GM12878 (cell line): ENCODE results near the gene SMAP1. TPM values are rescaled to one million over a fixed set of nuclear protein-coding genes. Genes with fewer than 3 reads are reported as not detected.

Experiments used
- ATAC-seq: fragments of 200-7000 bp; cut with Tn5 transposase; 3 replicates; pipeline ENCODE4 v1.9.1; 2020; ENCODE audit warnings: mild to moderate bottlenecking, moderate library complexity
- BruUV-seq: library from RNA; stranded (reverse); fragments of 400-500 nt; replicated peaks from 2 replicates; lab custom pipeline; 2021; lab: Mats Ljungman, UMichigan
- CTCF ChIA-PET: fragments of 300-600 bp; sonication (Branson Sonifier 250); formaldehyde crosslinking; extraction: SDS; loops from one replicate; lab custom pipeline; 2021; ENCODE audit warnings: inconsistent platforms; lab: Yijun Ruan, JAX
- POLR2A ChIA-PET: fragments of 350-600 bp; formaldehyde crosslinking; extraction: SDS; loops from one replicate; lab custom pipeline; 2021; ENCODE audit warnings: inconsistent platforms; lab: Charles Lee
- RAD21 ChIA-PET: fragments of 300-600 bp; sonication (Branson Sonifier 250); formaldehyde crosslinking; loops from one replicate; lab custom pipeline; 2023; ENCODE audit warnings: antibody characterized with exemption; ENCODE audit not compliant: unreplicated experiment; lab: Charles Lee
- SMC1A ChIA-PET: fragments of 300-600 bp; sonication (Branson Sonifier 250); formaldehyde crosslinking; loops from one replicate; lab custom pipeline; 2023; ENCODE audit not compliant: unreplicated experiment, uncharacterized antibody; lab: Charles Lee
- DNase-seq: peaks from one replicate; pipeline ENCODE4 v3.0.0-alpha.2; 2011; ENCODE audit warnings: low read depth, low spot score
- FAIRE-seq: peaks from 3 replicates; lab custom pipeline; 2011; peaks lifted over from hg19 to GRCh38; lab: Jason Lieb, UNC
- H2AFZ ChIP-seq: 2 replicates; pipeline ENCODE4 v1.6.0; 2011; ENCODE audit warnings: low read depth, low read length, control low read depth; ENCODE audit not compliant: control insufficient read depth
- H3K27ac ChIP-seq: 2 replicates; pipeline ENCODE4 v1.5.1; 2011; ENCODE audit warnings: control low read depth; ENCODE audit not compliant: control insufficient read depth, insufficient read depth
- H3K27me3 ChIP-seq, 2 experiments: replicated peaks in 1 of 2; 2 replicates each; pipeline versions ENCODE4 v1.6.0 to v1.6.1; 2011; ENCODE audit warnings: low read length in 1 of 2; ENCODE audit not compliant: control insufficient read depth in 2 of 2, insufficient read depth in 2 of 2
- H3K36me3 ChIP-seq, 2 experiments: 2 replicates each; pipeline ENCODE4 v1.5.1; 2011; ENCODE audit warnings: low read length in 1 of 2; ENCODE audit not compliant: control insufficient read depth in 2 of 2, insufficient read depth in 2 of 2
- H3K4me1 ChIP-seq: 2 replicates; pipeline ENCODE4 v1.6.1; 2011; ENCODE audit warnings: mild to moderate bottlenecking, low read length, moderate library complexity, mixed read lengths; ENCODE audit not compliant: control insufficient read depth, insufficient read depth
- H3K4me2 ChIP-seq: 2 replicates; pipeline ENCODE4 v1.6.0; 2011; ENCODE audit warnings: control low read depth; ENCODE audit not compliant: control insufficient read depth, insufficient read depth
- H3K4me3 ChIP-seq: fragments of 200-600 bp; sonication (generic); 2 replicates; pipeline ENCODE4 v1.5.1; 2016
- H3K79me2 ChIP-seq: 2 replicates; pipeline ENCODE4 v1.6.0; 2011; ENCODE audit warnings: low read length; ENCODE audit not compliant: control insufficient read depth, insufficient read depth
- H3K9ac ChIP-seq: 2 replicates; pipeline ENCODE4 v1.8.0; 2011; ENCODE audit warnings: low read length, control low read depth, mixed read lengths; ENCODE audit not compliant: control insufficient read depth, insufficient read depth
- H3K9me3 ChIP-seq: replicated peaks from 3 replicates; pipeline ENCODE4 v1.5.1; 2011; ENCODE audit warnings: mild to moderate bottlenecking, low read length; ENCODE audit not compliant: control insufficient read depth, insufficient read depth
- H4K20me1 ChIP-seq: 2 replicates; pipeline ENCODE4 v1.6.0; 2011; ENCODE audit not compliant: control insufficient read depth, insufficient read depth
- CTCF ChIP-seq, 3 experiments: IDR thresholded peaks in 2 of 3; conservative IDR thresholded peaks in 1 of 3; 2 replicates each; pipeline ENCODE4 v1.5.1; 2011; ENCODE audit warnings: low read depth in 3 of 3, low read length in 3 of 3, mild to moderate bottlenecking in 3 of 3, control low read depth in 2 of 3, moderate library complexity in 2 of 3, inconsistent platforms in 1 of 3, mixed read lengths in 1 of 3; ENCODE audit not compliant: control insufficient read depth in 2 of 3, insufficient read depth in 1 of 3; ENCODE audit errors: extremely low read depth in 1 of 3
- GABPA ChIP-seq: IDR thresholded peaks from 2 replicates; pipeline ENCODE4 v1.6.1; 2014; ENCODE audit warnings: antibody characterized with exemption, low read depth, mild to moderate bottlenecking, inconsistent platforms
- PAX5 ChIP-seq: IDR thresholded peaks from 2 replicates; pipeline ENCODE4 v1.6.1; 2011; ENCODE audit warnings: low read depth, low read length, borderline replicate concordance
- ZNF622 ChIP-seq: fragments of 450-650 bp; IDR thresholded peaks from 2 replicates; pipeline ENCODE4 v1.6.1; 2017; ENCODE audit warnings: mild to moderate bottlenecking, inconsistent platforms
- WGBS: methylation state at CpG from one replicate; pipeline ENCODE4 v1.1.6; 2016; ENCODE audit warnings: low lambda C conversion rate; ENCODE audit not compliant: insufficient replicate concordance, insufficient coverage; ENCODE audit errors: missing lambda C conversion rate; 5-methylcytosine and 5-hydroxymethylcytosine counted together
- in situ Hi-C: fragments of 300-500 bp; cut with MboI; formaldehyde crosslinking; loops from 9 replicates; pipeline ENCODE4 v1.14.3; 2018; ENCODE audit warnings: mixed read lengths
- intact Hi-C: fragments of 100-400 bp; cut with micrococcal nuclease; formaldehyde crosslinking; loops from one replicate; pipeline ENCODE4 v1.14.2; 2022; ENCODE audit not compliant: unreplicated experiment
- polyA plus RNA-seq, 11 experiments: library from polyadenylated mRNA; depleted of rRNA in 4 of 11; unstranded in 6 of 11; stranded (reverse) in 5 of 11; fragments of >200 nt; fragmentation: Nextera tagmentation in 4 of 11; fragmentation: Illumina TruSeq in 1 of 11; extraction: Ambion mirVana in 4 of 11; extraction: Trizol in 1 of 11; gene quantifications; 1 replicate in 1 of 11; 2 replicates in 10 of 11; pipeline versions ENCODE4 v1.2.1 to v1.2.3, GENCODE V29; 2011 to 2016; ENCODE audit warnings: inconsistent platforms in 2 of 11, missing spikeins in 2 of 11, low read depth in 1 of 11
- total RNA-seq, 4 experiments: library from RNA; depleted of rRNA in 3 of 4; stranded (reverse); fragments of >200 nt in 3 of 4; fragmentation: Illumina TruSeq in 1 of 4; extraction: Trizol in 1 of 4; gene quantifications; 2 replicates each; pipeline versions ENCODE4 v1.2.1 to v1.2.3, GENCODE V29; 2013 to 2021

SMAP1 gene
- total and polyA plus RNA-seq, 10 of the 15 experiments (the other 5 are each of a cell fraction or from before 2014, with no cell fraction given) = 13.7 to 33.9 (median 25.3) TPM

GRCh38 chr6:70843328-70843918, 175.7 kb downstream of the SMAP1 start:
- 50% methylated on average over 4 of the region's 4 CpGs for WGBS
- no TSS peak for BruUV-seq
- no peaks in the 10 kb centered on the region for H4K20me1 ChIP-seq
- ATAC-seq (no peak), DNase-seq (no peak), FAIRE-seq (no peak)
- H3K36me3 ChIP-seq = peaks cover 0 to 2% of the 10 kb centered on the region in 2 experiments; a peak in 2 of 4 replicates
- ChIA-PET RAD21 (interaction anchor here (0.6 to 2.4 kb wide), 3 partner anchors 14 to 204 kb away, joined by 3 to 10 read pairs (median 5); no protein-coding TSS in a partner anchor), POLR2A (interaction anchor here (0.6 kb wide), 1 partner anchor 11 kb away, joined by 6 read pairs; no protein-coding TSS in a partner anchor), CTCF (interaction anchor here (0.6 to 1.7 kb wide), 7 partner anchors 17 to 885 kb away, joined by 3 to 7 read pairs (median 3); no protein-coding TSS in a partner anchor), SMC1A (interaction anchor here (0.6 to 0.7 kb wide), 3 partner anchors 12 to 475 kb away, joined by 3 to 4 read pairs (median 3); no protein-coding TSS in a partner anchor)
- peaks cover 2% of the 10 kb centered on the region; the same call in 2 of the 3 replicates for H3K9me3 ChIP-seq
- no peak overlapping the region for H3K9ac ChIP-seq
- H3K27me3 ChIP-seq = no peaks in the 10 kb centered on the region
- no peak overlapping the region for H3K27ac ChIP-seq
- no peak overlapping the region for H3K4me3 ChIP-seq
- no peaks in the 10 kb centered on the region for H3K79me2 ChIP-seq
- no peak overlapping the region for H2AFZ ChIP-seq
- in situ Hi-C loops = no loop called here
- intact Hi-C loops = no loop called here
- H3K4me1 ChIP-seq = no peaks in the 10 kb centered on the region
- no peak overlapping the region for H3K4me2 ChIP-seq
- TF ChIP-seq ZNF622 (no peak), PAX5 (no peak), GABPA (no peak), CTCF (IDR thresholded peaks at IDR 0.05 in 2 of 3, conservative IDR thresholded peaks at IDR 0.05 in 1 of 3; ENCODE audit: control insufficient read depth in 2 of 3, extremely low read depth in 1 of 3, insufficient read depth in 1 of 3, low read depth in 3 of 3, low read length in 3 of 3) (0 out of 6 replicates have a peak, but pooled peaks of 1 of the 3 experiments have one; percentile 3)
- TF ChIP-seq, all 136 proteins: peak for 1
